HepG2 (cell line): ENCODE measurements around the gene FAAP100. TPM values are rescaled to one million over a fixed set of nuclear protein-coding genes. Genes with fewer than 3 reads are reported as not detected.

ENCODE experiments used
- BCL6 ChIP-seq: IDR thresholded peaks from 2 replicates; pipeline ENCODE4 v1.6.1; 2016; ENCODE audit warnings: missing genetic modification reagents, missing compliant biosample characterization
- EHMT2 ChIP-seq: fragments of 200-600 bp; sonication (generic); IDR thresholded peaks from 2 replicates; pipeline ENCODE4 v1.7.0; 2017; ENCODE audit warnings: antibody characterized with exemption, low read depth, low read length, borderline replicate concordance
- EP300 ChIP-seq, 3 experiments: sonication (generic) in 1 of 3; formaldehyde crosslinking in 1 of 3; IDR thresholded peaks; 2 replicates each; pipeline versions ENCODE4 v1.5.1 to v1.6.1; 2011 to 2020; ENCODE audit warnings: low read depth in 2 of 3, low read length in 2 of 3, borderline replicate concordance in 1 of 3, improper control_type of control experiment in 1 of 3, mild to moderate bottlenecking in 1 of 3, missing genetic modification reagents in 1 of 3, moderate library complexity in 1 of 3
- FOXO1 ChIP-seq: sonication (generic); formaldehyde crosslinking; IDR thresholded peaks from 2 replicates; pipeline ENCODE4 v1.4.0; 2020; ENCODE audit warnings: missing genetic modification reagents
- FOXP1 ChIP-seq, 2 experiments: fragments of 450-650 bp in 1 of 2; IDR thresholded peaks; 2 replicates each; pipeline ENCODE4 v1.6.1; 2017 to 2018; ENCODE audit warnings: antibody characterized with exemption in 1 of 2
- MEF2D ChIP-seq: sonication (generic); formaldehyde crosslinking; IDR thresholded peaks from 2 replicates; pipeline ENCODE4 v1.5.1; 2020; ENCODE audit warnings: mild to moderate bottlenecking, missing genetic modification reagents
- NR2F1 ChIP-seq, 2 experiments: fragments of 450-650 bp in 1 of 2; formaldehyde crosslinking in 1 of 2; IDR thresholded peaks; 2 replicates each; pipeline versions ENCODE4 v1.5.0 to v1.6.1; 2016 to 2020; ENCODE audit warnings: mild to moderate bottlenecking in 1 of 2, missing compliant biosample characterization in 1 of 2, missing genetic modification reagents in 1 of 2, moderate library complexity in 1 of 2
- NR2F6 ChIP-seq, 2 experiments: IDR thresholded peaks; 2 replicates each; pipeline ENCODE4 v1.6.1; 2016; ENCODE audit warnings: antibody characterized with exemption in 1 of 2, mild to moderate bottlenecking in 1 of 2
- SIX1 ChIP-seq: sonication (generic); formaldehyde crosslinking; IDR thresholded peaks from 2 replicates; pipeline ENCODE4 v1.4.0; 2020; ENCODE audit warnings: missing genetic modification reagents, borderline replicate concordance
- SOX13 ChIP-seq, 3 experiments: fragments of 450-650 bp in 1 of 3; sonication (generic) in 1 of 3; formaldehyde crosslinking in 1 of 3; IDR thresholded peaks in 2 of 3; conservative IDR thresholded peaks in 1 of 3; 2 replicates each; pipeline versions ENCODE4 v1.5.0 to v1.6.1; 2016 to 2020; ENCODE audit warnings: antibody characterized with exemption in 1 of 3, mild to moderate bottlenecking in 1 of 3, missing compliant biosample characterization in 1 of 3, missing genetic modification reagents in 1 of 3, moderate library complexity in 1 of 3
- ZBTB3 ChIP-seq: sonication (generic); formaldehyde crosslinking; IDR thresholded peaks from 2 replicates; pipeline ENCODE4 v1.4.0; 2020; ENCODE audit warnings: low read depth, mild to moderate bottlenecking, moderate library complexity, missing genetic modification reagents, borderline replicate concordance
- ZEB1 ChIP-seq: IDR thresholded peaks from 2 replicates; pipeline ENCODE4 v1.6.1; 2012; ENCODE audit warnings: mild to moderate bottlenecking, low read depth, inconsistent platforms; ENCODE audit not compliant: insufficient replicate concordance
- ZMYM4 ChIP-seq: sonication (generic); formaldehyde crosslinking; IDR thresholded peaks from 2 replicates; pipeline ENCODE4 v1.8.1; 2023; ENCODE audit warnings: mild to moderate bottlenecking, missing genetic modification reagents
- ZNF34 ChIP-seq: sonication (generic); formaldehyde crosslinking; IDR thresholded peaks from 2 replicates; pipeline ENCODE4 v1.4.0; 2020; ENCODE audit warnings: mild to moderate bottlenecking, missing genetic modification reagents, borderline replicate concordance
- ZNF354B ChIP-seq: sonication (generic); formaldehyde crosslinking; IDR thresholded peaks from 2 replicates; pipeline ENCODE4 v1.8.0; 2022; ENCODE audit warnings: mild to moderate bottlenecking, missing genetic modification reagents
- ZNF605 ChIP-seq: sonication (generic); formaldehyde crosslinking; IDR thresholded peaks from 2 replicates; pipeline ENCODE4 v1.8.0; 2022; ENCODE audit warnings: mild to moderate bottlenecking, missing genetic modification reagents
- ZNF761 ChIP-seq: sonication (generic); formaldehyde crosslinking; conservative IDR thresholded peaks from 2 replicates; pipeline ENCODE4 v1.4.0; 2020; ENCODE audit warnings: mild to moderate bottlenecking, missing genetic modification reagents
- ZNF776 ChIP-seq: sonication (generic); formaldehyde crosslinking; IDR thresholded peaks from 2 replicates; pipeline ENCODE4 v1.4.0; 2020; ENCODE audit warnings: mild to moderate bottlenecking, missing genetic modification reagents
- ZNF879 ChIP-seq: sonication (generic); formaldehyde crosslinking; IDR thresholded peaks from 2 replicates; pipeline ENCODE4 v1.8.1; 2023; ENCODE audit warnings: missing genetic modification reagents
- polyA plus RNA-seq, 8 experiments: library from polyadenylated mRNA; depleted of rRNA in 3 of 8; stranded (reverse) in 7 of 8; unstranded in 1 of 8; fragments of >200 nt; fragmentation: Illumina TruSeq in 4 of 8; extraction: Trizol in 4 of 8; gene quantifications; 2 replicates each; pipeline versions ENCODE4 v1.2.1 to v1.2.3, GENCODE V29; 2011 to 2016; ENCODE audit warnings: low read depth in 4 of 8, missing spikeins in 1 of 8, mixed read lengths in 1 of 8; ENCODE audit not compliant: insufficient read depth in 1 of 8
- total RNA-seq, 5 experiments: library from RNA; depleted of rRNA; stranded (reverse); fragments of >200 nt; fragmentation: Illumina TruSeq; extraction: Trizol; gene quantifications; 2 replicates each; pipeline ENCODE4 v1.2.3, GENCODE V29; 2016; ENCODE audit warnings: low read depth in 1 of 5
- TF ChIP-seq, protein P1 (sequence below), 2 experiments: fragments of 450-650 bp in 1 of 2; sonication (generic) in 1 of 2; formaldehyde crosslinking; IDR thresholded peaks; 2 replicates each; pipeline versions ENCODE4 v1.5.0 to v1.8.0; 2020 to 2022; ENCODE audit warnings: mild to moderate bottlenecking in 1 of 2, missing genetic modification reagents in 1 of 2
- TF ChIP-seq, protein P2 (sequence below): sonication (generic); formaldehyde crosslinking; IDR thresholded peaks from 2 replicates; pipeline ENCODE4 v1.8.1; 2022; ENCODE audit warnings: low read depth, mild to moderate bottlenecking, missing genetic modification reagents
- TF ChIP-seq, protein P3 (sequence below): IDR thresholded peaks from 2 replicates; pipeline ENCODE4 v1.6.1; 2012; ENCODE audit warnings: low read depth, low read length, improper control_type of control experiment

The FAAP100 gene
- total and polyA plus RNA-seq, 2 of the 13 experiments (the other 11 are each of a cell fraction or from before 2014, with no cell fraction given) = 7.6 to 20.8 TPM

DNA sequence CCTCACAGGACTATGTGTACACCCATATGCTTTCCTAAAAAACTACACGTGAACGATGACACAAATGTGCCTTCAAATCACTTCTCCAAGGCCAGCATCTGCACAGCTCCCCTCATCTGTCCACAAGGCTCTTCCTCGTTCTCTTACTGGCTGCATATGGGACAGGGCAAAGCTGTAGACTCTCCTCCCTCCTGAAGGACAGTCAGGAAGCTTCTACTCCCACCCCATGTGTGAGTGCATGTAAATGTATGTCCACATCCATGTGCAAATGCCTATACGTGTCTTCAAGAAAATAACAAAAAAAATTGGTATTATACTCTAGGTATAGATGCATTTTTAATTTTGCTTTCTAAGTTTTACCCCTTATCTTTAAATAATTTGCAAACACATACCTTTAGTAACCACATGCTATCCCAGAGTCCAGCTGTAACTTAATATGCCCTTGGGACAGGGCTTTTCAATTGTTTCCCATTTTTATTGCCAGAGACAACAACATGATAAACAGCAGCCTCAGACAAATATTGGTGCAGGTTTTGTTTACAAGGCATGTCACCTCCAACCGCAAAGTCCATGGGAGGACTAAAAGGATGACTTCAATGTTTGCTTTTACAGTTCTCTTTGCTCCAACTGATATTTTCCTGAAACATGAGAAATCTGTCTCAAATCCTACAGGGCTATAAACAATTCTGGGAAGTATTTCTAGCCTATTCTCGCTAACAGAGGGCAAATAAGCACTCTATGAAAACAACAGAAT, 31.6 kb upstream of the FAAP100 start (continued):
- TF ChIP-seq EHMT2 = no peak
- TF ChIP-seq ZNF34 = no peak
- TF ChIP-seq ZBTB3 (CRISPR knock-in tag) = peak; percentile 69; the same call in 1 of the 2 replicates
- peak; percentile 96 for TF ChIP-seq FOXP1 (IDR thresholded peaks at IDR 0.05)
- TF ChIP-seq FOXP1 (CRISPR knock-in tag; IDR thresholded peaks at IDR 0.05) = peak; percentile 98
- no peak for TF ChIP-seq ZMYM4 (CRISPR knock-in tag)
- no peak for TF ChIP-seq ZNF605
- no peak for TF ChIP-seq ZNF776 (CRISPR knock-in tag)
- no peak for TF ChIP-seq ZNF354B (CRISPR knock-in tag)
- TF ChIP-seq EP300 (IDR thresholded peaks at IDR 0.05; ENCODE audit: low read depth in 2 of 2, low read length in 2 of 2) = peak in 1 of 2 experiments; percentile 49; a peak in 2 of 4 replicates
- TF ChIP-seq EP300 (CRISPR knock-in tag; IDR thresholded peaks at IDR 0.05; ENCODE audit: borderline replicate concordance) = no peak
- peak; percentile 93 for TF ChIP-seq SIX1 (CRISPR knock-in tag)
- TF ChIP-seq ZNF879 (CRISPR knock-in tag) = no peak
- TF ChIP-seq, protein P1, sequence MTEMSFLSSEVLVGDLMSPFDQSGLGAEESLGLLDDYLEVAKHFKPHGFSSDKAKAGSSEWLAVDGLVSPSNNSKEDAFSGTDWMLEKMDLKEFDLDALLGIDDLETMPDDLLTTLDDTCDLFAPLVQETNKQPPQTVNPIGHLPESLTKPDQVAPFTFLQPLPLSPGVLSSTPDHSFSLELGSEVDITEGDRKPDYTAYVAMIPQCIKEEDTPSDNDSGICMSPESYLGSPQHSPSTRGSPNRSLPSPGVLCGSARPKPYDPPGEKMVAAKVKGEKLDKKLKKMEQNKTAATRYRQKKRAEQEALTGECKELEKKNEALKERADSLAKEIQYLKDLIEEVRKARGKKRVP (CRISPR knock-in tag; IDR thresholded peaks at IDR 0.05) = peak in 1 of 2 experiments; percentile 30; a peak in 1 of 4 replicates
- TF ChIP-seq FOXO1 (CRISPR knock-in tag) = peak; percentile 65; the same call in 1 of the 2 replicates
- TF ChIP-seq ZEB1 = no peak
- no peak for TF ChIP-seq SOX13 (IDR thresholded peaks at IDR 0.05)
- TF ChIP-seq SOX13 (CRISPR knock-in tag; conservative IDR thresholded peaks at IDR 0.05 in 1 of 2, IDR thresholded peaks at IDR 0.05 in 1 of 2) = peak in 1 of 2 experiments; percentile 79; a peak in 2 of 4 replicates
- no peak for TF ChIP-seq ZNF761 (CRISPR knock-in tag)
- TF ChIP-seq BCL6 = peak; percentile 82
- peak; percentile 26; the same call in 1 of the 2 replicates for TF ChIP-seq MEF2D (CRISPR knock-in tag)
- TF ChIP-seq, protein P2, sequence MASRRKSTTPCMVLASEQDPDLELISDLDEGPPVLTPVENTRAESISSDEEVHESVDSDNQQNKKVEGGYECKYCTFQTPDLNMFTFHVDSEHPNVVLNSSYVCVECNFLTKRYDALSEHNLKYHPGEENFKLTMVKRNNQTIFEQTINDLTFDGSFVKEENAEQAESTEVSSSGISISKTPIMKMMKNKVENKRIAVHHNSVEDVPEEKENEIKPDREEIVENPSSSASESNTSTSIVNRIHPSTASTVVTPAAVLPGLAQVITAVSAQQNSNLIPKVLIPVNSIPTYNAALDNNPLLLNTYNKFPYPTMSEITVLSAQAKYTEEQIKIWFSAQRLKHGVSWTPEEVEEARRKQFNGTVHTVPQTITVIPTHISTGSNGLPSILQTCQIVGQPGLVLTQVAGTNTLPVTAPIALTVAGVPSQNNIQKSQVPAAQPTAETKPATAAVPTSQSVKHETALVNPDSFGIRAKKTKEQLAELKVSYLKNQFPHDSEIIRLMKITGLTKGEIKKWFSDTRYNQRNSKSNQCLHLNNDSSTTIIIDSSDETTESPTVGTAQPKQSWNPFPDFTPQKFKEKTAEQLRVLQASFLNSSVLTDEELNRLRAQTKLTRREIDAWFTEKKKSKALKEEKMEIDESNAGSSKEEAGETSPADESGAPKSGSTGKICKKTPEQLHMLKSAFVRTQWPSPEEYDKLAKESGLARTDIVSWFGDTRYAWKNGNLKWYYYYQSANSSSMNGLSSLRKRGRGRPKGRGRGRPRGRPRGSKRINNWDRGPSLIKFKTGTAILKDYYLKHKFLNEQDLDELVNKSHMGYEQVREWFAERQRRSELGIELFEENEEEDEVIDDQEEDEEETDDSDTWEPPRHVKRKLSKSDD (CRISPR knock-in tag) = no peak
- TF ChIP-seq, protein P3, sequence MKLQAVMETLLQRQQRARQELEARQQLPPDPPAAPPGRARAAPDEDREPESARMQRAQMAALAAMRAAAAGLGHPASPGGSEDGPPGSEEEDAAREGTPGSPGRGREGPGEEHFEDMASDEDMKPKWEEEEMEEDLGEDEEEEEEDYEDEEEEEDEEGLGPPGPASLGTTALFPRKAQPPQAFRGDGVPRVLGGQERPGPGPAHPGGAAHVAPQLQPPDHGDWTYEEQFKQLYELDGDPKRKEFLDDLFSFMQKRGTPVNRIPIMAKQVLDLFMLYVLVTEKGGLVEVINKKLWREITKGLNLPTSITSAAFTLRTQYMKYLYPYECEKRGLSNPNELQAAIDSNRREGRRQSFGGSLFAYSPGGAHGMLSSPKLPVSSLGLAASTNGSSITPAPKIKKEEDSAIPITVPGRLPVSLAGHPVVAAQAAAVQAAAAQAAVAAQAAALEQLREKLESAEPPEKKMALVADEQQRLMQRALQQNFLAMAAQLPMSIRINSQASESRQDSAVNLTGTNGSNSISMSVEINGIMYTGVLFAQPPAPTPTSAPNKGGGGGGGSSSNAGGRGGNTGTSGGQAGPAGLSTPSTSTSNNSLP = peak; percentile 68; the same call in 1 of the 2 replicates
- TF ChIP-seq NR2F1 (CRISPR knock-in tag; IDR thresholded peaks at IDR 0.05) = peak; percentile 46; a peak in 1 of 4 replicates
- peak; percentile 75 for TF ChIP-seq NR2F6 (IDR thresholded peaks at IDR 0.05)
- 0 out of 2 replicates have a peak, but pooled peaks have one; percentile 24 for TF ChIP-seq NR2F6 (CRISPR knock-in tag; IDR thresholded peaks at IDR 0.05)
